Central memory CD4-positive, alpha-beta T cell (primary cell): ENCODE data around the gene ATP13A5.

Experiments
- DNase-seq: peaks from one replicate; pipeline ENCODE4 v3.0.0; 2022

The ATP13A5 gene

GRCh38 chr3:193347521-193348501 is 30.7 kb downstream of the ATP13A5 start:
- DNase-seq: no peak

DNA sequence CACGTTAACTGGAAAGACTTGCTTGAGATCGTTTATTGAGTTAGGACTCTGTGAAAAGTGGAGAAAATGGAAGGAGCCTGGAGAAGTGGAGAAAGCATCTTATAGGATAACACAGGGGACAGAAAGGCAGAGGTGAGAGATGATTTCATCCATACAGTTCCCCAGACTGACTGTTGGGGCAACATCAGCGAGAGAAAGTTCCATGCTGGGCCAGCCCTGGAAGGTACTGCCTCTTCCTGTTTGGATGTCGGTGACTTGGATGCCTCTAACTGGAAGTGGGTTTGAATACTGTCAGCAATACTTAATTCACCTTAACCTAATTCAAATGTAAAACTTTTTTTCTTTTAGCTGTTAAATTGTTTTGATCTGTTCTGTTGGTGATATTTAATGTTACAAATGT is 32.3 kb downstream of the ATP13A5 start:
- no peak for DNase-seq

DNA sequence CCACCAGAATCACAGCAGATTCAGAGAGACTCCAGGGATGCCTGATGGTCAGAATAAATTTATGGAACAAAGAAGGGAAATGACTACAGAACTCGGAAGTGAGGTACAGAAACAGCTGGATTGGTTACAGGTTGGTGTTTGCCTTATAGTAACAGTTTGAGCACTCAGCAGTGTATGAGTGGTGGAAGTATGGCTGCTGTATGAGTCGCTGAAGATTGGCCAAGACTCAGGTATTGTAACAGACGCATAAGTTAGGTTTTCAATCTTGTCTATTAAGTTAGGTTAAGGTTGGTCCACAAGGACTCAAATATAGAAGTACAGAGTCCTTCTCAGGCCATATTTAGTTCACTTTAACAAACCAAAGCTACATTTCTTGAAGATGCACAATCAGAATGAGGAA is 33.1 kb downstream of the ATP13A5 start:
- DNase-seq: no peak

DNA sequence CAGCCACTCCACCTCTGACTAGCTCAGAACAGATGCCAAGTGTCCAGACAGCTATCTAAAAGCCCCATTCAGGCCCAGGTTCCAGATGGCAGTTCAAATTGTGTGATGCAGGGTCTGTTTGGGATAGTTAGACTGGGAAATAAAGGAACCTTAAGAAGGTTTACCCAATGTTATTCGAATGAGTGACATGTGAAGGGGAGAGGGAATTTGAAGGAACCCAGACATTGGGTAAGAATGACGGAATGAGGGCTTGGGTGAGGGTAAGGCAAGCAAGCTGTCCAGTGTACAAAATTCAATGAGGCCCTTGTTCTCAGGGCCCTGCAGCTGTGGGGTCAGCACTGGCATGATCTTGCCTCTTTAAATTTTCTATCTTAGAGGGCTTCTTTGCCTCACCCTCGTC is 34.1 kb downstream of the ATP13A5 start:
- DNase-seq: no peak

DNA sequence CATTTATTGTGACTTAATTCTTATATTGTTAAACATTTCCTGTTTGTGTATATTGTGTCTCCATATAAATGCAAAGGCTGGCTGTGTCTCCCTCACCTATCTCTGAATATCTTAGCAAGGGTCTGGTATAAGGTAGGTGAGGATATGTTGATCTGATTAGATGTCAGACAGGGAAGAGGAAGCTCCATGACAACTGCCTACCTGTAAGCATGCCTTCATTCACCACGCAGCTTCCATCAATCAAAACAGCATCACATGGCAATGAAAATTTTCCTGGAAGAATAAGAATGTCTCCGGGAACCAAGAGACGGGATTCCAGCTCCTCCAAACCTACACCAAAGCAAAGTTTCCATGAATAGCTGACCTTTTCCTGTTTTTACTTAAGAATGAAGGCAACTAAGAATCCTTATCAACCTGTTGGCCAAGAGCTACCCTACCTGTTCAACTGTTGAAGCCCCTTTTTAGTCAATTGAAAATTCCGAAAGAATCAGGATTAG is 34.8 kb downstream of the ATP13A5 start:
- no peak for DNase-seq

DNA sequence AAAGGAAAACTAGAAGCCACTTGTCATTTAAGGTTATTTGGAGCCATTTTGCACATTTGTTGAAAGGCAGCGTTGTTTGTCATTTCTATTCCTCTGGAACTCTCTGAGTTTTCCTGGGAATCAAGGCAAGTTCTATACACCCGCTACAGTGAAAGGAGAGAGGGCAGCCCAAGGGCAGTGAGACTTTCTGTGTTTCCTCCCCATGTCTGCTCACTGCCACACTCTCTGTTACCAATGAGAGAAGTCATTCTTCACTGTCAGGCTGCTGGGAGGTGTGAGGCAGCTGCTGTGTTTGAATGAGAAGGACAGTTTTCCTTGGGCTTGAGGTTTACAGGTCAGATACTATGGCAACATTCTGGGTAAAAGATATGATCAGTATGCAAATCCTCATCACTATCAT is 36.0 kb downstream of the ATP13A5 start:
- no peak for DNase-seq

DNA sequence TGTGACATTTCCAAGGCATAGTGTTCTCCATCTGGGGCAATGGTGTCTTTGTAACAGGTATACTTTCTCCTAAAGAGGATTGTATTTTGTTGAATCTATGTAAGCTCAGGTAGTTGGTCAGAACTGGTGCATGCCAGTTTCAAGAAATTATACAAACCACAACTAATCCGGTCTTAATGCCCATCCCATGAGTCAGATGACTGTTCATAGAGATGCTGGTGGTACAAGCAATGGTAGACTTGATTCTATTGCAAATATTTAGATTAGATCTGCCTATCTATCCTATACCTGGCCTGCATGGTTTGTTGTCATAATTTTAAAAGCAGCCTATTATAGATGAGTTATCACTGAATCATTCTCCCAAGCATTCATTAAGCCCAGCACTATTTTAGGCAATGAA is 43.5 kb downstream of the ATP13A5 start:
- DNase-seq: no peak

DNA sequence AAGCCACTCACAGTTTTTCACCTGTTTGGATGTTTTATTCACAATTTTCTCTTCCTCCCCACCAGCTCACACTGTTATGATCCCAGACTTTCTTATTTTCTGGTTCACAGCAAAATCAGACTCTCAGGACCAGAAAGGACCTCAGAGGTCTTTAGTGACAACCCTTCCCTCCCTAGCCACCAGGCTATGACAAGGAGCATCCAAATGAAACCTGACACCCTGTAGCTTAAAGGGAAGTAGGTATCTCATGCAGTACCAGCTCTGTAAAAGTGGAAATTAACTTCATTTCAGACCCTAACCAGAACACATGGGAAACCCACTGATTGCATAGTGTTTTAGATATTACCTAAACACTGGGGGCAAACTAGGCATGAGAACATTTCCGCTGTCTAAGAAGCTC is 45.3 kb downstream of the ATP13A5 start:
- no peak for DNase-seq

- DNase-seq: no peak
These were observed 47.9 kb downstream of the ATP13A5 start for GRCh38 chr3:193330555-193331204.

GRCh38 chr3:193317682-193318300 is 60.8 kb downstream of the ATP13A5 start:
- no peak for DNase-seq

- no peak for DNase-seq
These were observed 64.4 kb downstream of the ATP13A5 start for GRCh38 chr3:193314161-193314560.

DNA sequence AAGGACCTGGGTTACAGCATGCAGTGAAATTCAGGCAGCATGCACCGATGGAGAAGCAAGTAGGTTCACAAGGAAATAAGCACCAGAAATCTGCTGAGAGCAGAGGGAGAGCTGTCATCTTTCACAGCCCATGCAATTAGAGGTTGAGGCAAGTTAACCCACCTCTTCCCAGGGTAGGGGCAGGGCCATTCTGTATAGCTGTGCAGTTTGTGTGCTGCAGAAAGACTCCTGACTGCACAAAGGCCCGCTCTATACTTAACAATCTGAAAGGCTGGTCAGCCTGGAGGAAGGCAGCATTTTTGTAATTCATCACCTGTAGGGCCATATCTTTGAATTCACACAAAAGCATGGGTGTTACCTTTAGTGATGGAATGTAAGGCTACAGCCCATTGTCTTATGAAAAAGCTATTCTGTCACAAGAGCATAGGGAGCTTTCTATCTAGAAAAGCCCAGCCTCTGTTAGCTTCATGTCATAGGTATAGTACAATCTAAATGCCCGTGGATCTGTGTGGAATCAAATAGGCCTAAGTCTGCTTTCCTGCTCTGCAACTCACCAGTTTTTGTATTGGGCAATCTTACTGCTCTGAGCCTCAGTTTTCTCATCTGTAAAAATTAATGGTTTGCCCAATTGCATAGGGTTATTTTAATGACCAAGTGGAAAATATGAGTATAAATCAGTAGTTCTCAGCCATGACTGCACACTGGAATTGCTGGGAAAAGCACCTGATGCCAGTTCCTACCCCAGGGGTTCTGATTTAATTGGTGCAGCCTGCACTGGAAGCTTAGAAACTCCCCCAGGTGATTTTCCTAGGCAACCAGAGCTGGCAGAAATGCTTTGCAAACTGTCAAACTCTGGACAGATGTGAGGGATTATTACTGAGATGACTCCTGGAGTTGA is 65.2 kb downstream of the ATP13A5 start:
- DNase-seq: no peak

GRCh38 chr3:193310914-193311723 is 67.4 kb downstream of the ATP13A5 start:
- no peak for DNase-seq

GRCh38 chr3:193305356-193305755 is 73.2 kb downstream of the ATP13A5 start:
- no peak for DNase-seq

DNA sequence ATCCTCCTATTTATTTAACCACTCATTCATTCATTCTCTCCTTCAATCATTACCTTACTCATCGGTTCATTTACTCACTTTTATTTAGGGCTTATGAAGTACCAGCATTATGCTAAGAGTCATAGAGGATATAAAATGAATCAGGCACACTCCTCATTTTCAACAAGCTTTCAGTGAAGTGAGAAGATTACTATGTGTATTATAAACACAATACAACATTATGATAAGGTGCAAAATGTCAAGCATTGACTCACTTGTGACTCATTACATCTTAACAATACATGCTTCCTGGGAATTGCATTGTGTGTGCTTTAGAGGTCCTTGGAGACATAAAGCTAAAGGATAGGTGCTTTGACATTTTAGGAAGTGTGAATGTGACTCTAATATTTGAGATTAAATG is 77.1 kb downstream of the ATP13A5 start:
- DNase-seq: no peak

DNA sequence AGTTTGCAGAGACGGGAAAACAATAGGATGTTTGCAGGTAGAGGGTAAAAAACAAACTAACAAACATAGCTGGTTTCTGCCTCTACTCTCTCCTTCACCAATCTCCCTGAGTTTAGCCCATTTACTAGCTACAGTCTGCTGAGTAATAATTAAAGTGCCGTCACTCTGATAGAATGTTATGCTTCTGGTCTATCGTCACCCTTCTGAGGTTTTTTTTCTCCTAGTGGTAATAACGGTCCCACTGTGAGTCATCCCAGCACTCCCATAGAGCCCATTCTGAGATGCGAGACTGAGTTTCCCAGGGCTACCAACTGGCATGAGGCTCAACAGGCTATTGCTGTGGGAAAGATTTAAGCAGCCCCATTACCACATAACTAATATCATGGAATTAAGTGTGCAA is 81.1 kb downstream of the ATP13A5 start:
- DNase-seq: no peak

- DNase-seq: no peak
These were observed 82.6 kb downstream of the ATP13A5 start for GRCh38 chr3:193295985-193296384.

- no peak for DNase-seq
These were observed 86.2 kb downstream of the ATP13A5 start for GRCh38 chr3:193292386-193292785.

DNA sequence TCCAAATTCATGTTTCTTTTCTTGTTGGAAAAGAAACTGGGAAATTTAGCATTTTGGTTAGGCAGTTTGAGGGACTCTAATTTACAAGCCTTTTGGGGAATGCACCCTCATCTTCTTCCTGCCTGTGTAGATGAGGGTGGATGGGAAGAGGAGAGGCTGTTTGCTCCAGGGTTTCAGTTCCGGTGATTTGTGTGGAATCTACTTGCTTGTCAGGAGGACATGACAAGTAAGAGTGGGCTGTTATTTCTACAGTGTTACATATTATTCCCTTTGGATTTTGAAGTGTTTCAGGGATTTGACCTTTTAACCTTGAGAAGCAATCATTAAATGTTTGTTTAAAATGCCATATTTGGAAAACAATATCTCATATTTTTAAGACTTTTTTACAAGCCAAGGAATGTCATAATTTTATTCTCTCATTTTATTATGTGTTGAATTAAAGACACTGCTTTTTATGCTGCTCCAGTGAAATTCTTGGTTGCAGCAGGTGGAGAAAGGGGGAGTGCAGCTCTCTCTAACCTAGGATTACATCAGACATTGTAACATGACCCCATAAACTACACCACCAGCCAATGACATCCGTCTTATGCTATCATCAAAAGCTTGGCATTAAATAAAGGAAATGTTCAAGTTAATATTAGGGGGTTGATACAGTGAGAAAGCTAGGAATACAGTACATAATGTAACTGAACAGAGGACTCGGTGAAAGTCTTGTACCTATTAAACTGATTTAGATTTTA is 107.3 kb downstream of the ATP13A5 start:
- DNase-seq: no peak

DNA sequence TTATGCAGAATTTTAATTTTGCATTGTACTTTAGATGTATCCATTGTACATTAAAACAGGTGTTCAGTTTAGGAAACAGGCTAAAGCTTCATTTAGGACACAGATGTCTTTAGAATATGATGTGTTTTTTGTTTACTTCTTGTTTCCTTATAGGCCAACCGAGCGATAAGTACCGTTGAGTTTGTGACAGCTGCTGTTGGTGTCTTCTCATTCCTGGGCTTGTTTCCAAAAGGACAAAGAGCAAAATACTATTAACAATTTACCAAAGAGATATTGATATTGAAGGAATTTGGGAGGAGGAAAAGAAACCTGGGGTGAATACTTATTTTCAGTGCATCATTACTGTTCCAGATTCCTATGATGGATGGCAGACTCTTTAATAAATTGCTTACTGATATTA is 108.1 kb downstream of the ATP13A5 start:
- DNase-seq: no peak
